Stimulated activated CD4-positive, alpha-beta T cell treated with anti-CD3 and anti-CD28 coated beads, Interleukin-1b, Interleukin-23, amount 100 ng/mL, for 24 hours (primary cell): ENCODE results near the gene DEDD.

ENCODE experiments used
- DNase-seq, 4 experiments: peaks; one replicate each; pipeline ENCODE4 v3.0.0-alpha.2; 2020; ENCODE audit warnings: low read depth in 4 of 4, low spot score in 1 of 4

DEDD gene

GRCh38 chr1:161076410-161076809 is 56.1 kb downstream of the DEDD start:
- DNase-seq = no peak

DNA sequence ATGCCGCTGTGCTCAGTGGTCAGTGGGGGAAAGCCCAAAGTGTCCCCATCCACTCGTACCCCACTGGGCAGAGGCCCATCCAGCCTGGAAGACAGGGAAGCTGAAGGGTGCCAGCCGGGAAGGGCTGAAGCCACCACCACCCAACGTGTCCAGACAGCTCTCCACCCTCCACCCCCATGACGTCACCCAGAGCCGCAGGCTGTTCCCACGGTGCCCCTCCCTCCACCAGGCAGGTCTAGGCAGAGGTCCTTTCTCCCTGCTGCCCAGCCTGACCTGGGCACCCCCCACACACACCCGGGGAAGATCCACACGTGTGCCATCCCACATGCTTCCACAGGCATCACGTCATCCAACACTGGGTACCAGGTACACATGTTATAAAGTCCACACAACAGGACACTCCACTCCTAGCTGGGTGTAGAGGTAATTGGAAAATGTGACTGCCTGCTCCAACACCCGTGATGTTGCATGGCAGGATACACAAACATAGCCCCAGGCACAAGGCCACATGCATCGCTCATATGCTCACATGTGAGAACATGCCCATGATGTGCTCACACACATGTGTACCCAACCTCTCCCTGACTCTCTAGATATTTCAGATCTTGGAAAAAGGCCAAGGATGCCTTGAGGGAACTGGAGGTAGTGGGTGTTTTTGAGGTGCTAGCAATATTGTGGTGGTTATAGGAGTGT is 57.6 kb downstream of the DEDD start:
- DNase-seq = no peak

DNA sequence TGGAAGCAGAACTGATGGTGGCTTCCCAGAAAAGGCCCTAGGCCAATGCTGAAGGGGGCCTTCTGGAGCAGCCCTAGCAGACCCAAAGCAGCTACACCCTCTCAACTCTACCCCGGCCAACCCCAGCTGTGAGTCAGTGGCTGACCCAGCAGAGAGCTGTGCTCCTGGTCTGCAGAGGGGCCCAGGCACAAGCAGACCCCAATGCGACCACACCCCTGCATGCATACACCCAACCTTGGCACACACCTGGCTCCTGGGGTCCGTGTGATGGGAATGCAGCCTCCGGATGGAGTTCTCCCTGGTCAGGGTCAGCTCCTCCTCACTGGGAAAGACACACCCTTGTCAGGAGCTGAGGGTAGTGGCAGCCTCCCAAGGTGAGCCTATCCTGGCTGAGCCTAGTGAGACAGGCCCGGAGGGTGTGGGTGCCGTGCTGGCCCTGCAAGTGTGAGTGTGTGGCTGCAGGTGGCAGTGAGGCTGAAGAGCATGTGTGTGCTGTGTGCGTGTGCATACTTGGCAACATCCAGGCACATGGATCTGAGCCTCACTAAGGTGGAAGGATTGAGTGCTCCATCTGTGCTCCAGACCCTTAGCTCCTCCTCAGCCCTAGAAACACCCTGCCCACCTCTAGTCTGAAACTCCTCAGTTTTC is 58.9 kb downstream of the DEDD start:
- DNase-seq = no peak

DNA sequence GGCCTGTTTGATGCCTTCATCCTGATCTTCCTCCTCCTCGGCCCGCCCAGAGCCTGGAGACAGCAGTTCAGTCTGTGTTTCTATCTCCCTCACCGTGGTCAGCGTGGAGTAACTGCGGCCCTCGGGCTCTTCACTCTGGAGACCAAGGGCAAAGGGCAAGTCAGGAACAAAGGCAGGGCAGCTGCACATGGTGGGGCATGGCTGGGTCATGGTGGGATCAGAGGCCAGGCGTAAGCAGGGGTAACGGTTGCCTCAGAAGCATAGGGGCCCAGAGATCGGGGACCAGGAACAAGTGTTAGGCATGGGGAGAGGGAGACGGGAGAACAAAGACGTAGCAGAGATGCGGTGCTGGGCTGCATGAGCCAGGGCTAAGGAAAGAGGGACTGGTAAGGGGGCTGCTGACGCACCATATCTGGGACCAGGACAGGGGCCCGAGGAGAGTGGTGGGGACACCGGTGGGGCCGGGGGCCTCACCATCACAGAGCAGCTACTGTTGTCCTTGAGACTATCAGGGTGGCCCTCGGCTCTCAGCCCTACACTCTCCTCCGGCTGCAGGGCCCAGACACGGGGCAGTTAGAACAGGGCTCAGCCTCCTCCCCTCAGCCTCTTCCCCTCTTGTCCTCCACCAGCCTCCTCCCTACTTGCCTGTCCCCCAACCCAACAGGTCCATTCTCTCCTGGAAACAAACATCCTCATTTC is 59.6 kb downstream of the DEDD start:
- DNase-seq = no peak

DNA sequence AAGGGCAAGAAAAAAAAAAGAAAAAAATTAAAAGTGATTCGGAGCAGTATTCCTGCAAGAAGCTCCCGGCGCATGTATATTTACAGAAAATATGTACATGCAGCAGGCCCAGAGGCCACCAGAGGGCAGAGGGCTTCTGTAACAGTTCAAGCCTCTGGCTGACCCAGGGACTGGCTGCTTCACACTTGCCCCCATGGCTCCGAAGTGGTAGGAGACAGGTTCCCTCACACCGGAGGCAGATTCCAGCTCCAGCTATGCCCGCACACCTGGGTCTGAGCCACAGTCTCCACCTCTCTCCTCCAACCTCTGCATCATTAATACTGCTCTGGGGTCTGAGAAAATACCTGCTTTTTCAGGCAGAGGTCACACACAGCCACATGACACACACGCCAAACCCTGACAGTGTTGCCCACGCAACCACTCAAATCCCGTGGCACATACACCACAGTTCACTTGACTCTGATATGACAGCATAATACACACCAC is 60.5 kb downstream of the DEDD start:
- DNase-seq = peak in 1 of 4 experiments; percentile 24
